GM23338 (cell line): Measurements from ENCODE around the gene UBE3C. TPM values are rescaled to one million over a fixed set of nuclear protein-coding genes. Genes with fewer than 3 reads are reported as not detected.

ENCODE experiments used
- ATAC-seq: fragments of 200-7000 bp; cut with Tn5 transposase; 3 replicates; pipeline ENCODE4 v1.9.1; 2020
- DNase-seq: peaks from one replicate; pipeline ENCODE4 v3.0.0-alpha.2; 2015; ENCODE audit warnings: low spot score
- H2AFZ ChIP-seq: fragments of 200-600 bp; sonication (generic); 2 replicates; pipeline ENCODE4 v1.8.0; 2016; ENCODE audit warnings: antibody characterized with exemption, mild to moderate bottlenecking, moderate library complexity
- H3F3A ChIP-seq: fragments of 200-600 bp; sonication (generic); replicated peaks from 2 replicates; pipeline ENCODE4 v1.8.0; 2017; ENCODE audit warnings: antibody characterized with exemption, mixed run types, low read depth
- H3K27ac ChIP-seq: fragments of 200-600 bp; sonication (generic); 2 replicates; pipeline ENCODE4 v1.6.1; 2016; ENCODE audit warnings: low read depth
- H3K27me3 ChIP-seq: fragments of 200-600 bp; sonication (generic); 2 replicates; pipeline ENCODE4 v1.8.0; 2016; ENCODE audit warnings: mild to moderate bottlenecking, mixed run types, moderate library complexity; ENCODE audit not compliant: insufficient read depth
- H3K36me3 ChIP-seq: fragments of 200-600 bp; sonication (generic); 2 replicates; pipeline ENCODE4 v1.8.0; 2016; ENCODE audit warnings: mild to moderate bottlenecking; ENCODE audit not compliant: insufficient read depth
- H3K4me1 ChIP-seq: fragments of 200-600 bp; sonication (generic); 2 replicates; pipeline ENCODE4 v1.8.0; 2016; ENCODE audit warnings: mild to moderate bottlenecking, moderate library complexity; ENCODE audit not compliant: insufficient read depth
- H3K4me2 ChIP-seq: fragments of 200-600 bp; sonication (generic); 2 replicates; pipeline ENCODE4 v1.7.1; 2017; ENCODE audit warnings: mixed run types
- H3K4me3 ChIP-seq: fragments of 200-600 bp; sonication (generic); 2 replicates; pipeline ENCODE4 v1.6.1; 2016; ENCODE audit warnings: mixed run types
- H3K79me2 ChIP-seq: fragments of 200-600 bp; sonication (generic); replicated peaks from 2 replicates; pipeline ENCODE4 v1.8.0; 2017; ENCODE audit warnings: mild to moderate bottlenecking; ENCODE audit not compliant: insufficient read depth
- H3K9me2 ChIP-seq: fragments of 200-600 bp; sonication (generic); 2 replicates; pipeline ENCODE4 v1.8.0; 2017; ENCODE audit not compliant: insufficient read depth
- H4K20me1 ChIP-seq: fragments of 200-600 bp; sonication (generic); replicated peaks from 2 replicates; pipeline ENCODE4 v1.8.0; 2017; ENCODE audit warnings: mild to moderate bottlenecking; ENCODE audit not compliant: insufficient read depth
- H3K27ac Mint-ChIP-seq: 2 replicates; pipeline ENCODE4 v1.8.0; 2020; ENCODE audit warnings: inconsistent platforms, mild to moderate bottlenecking, moderate library complexity, mixed read lengths
- H3K27me3 Mint-ChIP-seq: 3 replicates; pipeline ENCODE4 v1.8.0; 2022; ENCODE audit warnings: low read depth, mild to moderate bottlenecking, moderate library complexity, mixed read lengths, inconsistent platforms; ENCODE audit not compliant: insufficient read depth, poor library complexity
- H3K36me3 Mint-ChIP-seq: 3 replicates; pipeline ENCODE4 v1.8.0; 2021; ENCODE audit warnings: low read depth, mild to moderate bottlenecking, inconsistent platforms, moderate library complexity, mixed read lengths
- H3K4me1 Mint-ChIP-seq: 3 replicates; pipeline ENCODE4 v1.8.0; 2020; ENCODE audit warnings: mild to moderate bottlenecking, inconsistent platforms, mixed read lengths
- H3K4me3 Mint-ChIP-seq: 3 replicates; pipeline ENCODE4 v1.8.0; 2021; ENCODE audit warnings: moderate library complexity, mild to moderate bottlenecking, inconsistent platforms, mixed read lengths
- H3K9me3 Mint-ChIP-seq: 3 replicates; pipeline ENCODE4 v1.8.0; 2020; ENCODE audit warnings: moderate library complexity, mild to moderate bottlenecking, inconsistent platforms, mixed read lengths
- CREB1 ChIP-seq: fragments of 250-450 bp; sonication (Bioruptor Pico); IDR thresholded peaks from 2 replicates; pipeline ENCODE4 v1.5.0; 2020; ENCODE audit warnings: low read depth, mild to moderate bottlenecking, moderate library complexity
- EZH2 ChIP-seq: fragments of 200-600 bp; sonication (generic); IDR thresholded peaks from one replicate; pipeline ENCODE4 v1.8.0; 2017; ENCODE audit warnings: antibody characterized with exemption, mild to moderate bottlenecking, low read depth; ENCODE audit not compliant: unreplicated experiment
- EZH2phosphoT487 ChIP-seq: fragments of 200-600 bp; sonication (generic); IDR thresholded peaks from one replicate; pipeline ENCODE4 v1.8.1; 2018; ENCODE audit warnings: antibody characterized with exemption; ENCODE audit not compliant: unreplicated experiment
- NANOG ChIP-seq: IDR thresholded peaks from 2 replicates; pipeline ENCODE4 v1.6.1; 2016; ENCODE audit warnings: antibody characterized with exemption, borderline replicate concordance
- ZNF114 ChIP-seq: fragments of 250-450 bp; sonication (Bioruptor Pico); IDR thresholded peaks from 2 replicates; pipeline ENCODE4 v1.5.0; 2020; ENCODE audit warnings: mild to moderate bottlenecking, moderate library complexity
- ZNF462 ChIP-seq: fragments of 250-450 bp; sonication (Bioruptor Pico); IDR thresholded peaks from 2 replicates; pipeline ENCODE4 v1.5.0; 2020; ENCODE audit warnings: mild to moderate bottlenecking, moderate library complexity
- polyA plus RNA-seq: library from polyadenylated mRNA; unstranded; fragments of >200 nt; fragmentation: Nextera tagmentation; extraction: Ambion mirVana; gene quantifications from 2 replicates; pipeline ENCODE4 v1.2.1, GENCODE V29; 2016
- total RNA-seq: library from RNA; depleted of rRNA; stranded (reverse); fragments of >200 nt; shearing (Covaris generic); gene quantifications from 2 replicates; pipeline ENCODE4 v1.2.3, GENCODE V29; 2014
- TF ChIP-seq, protein P1 (sequence below): IDR thresholded peaks from 2 replicates; pipeline ENCODE4 v1.6.1; 2016; ENCODE audit warnings: antibody characterized with exemption

The UBE3C gene
- total and polyA plus RNA-seq, 2 experiments from 2014 or later: 16.8 to 76.9 TPM

GRCh38 chr7:157234271-157234670 is 95.5 kb downstream of the UBE3C start (continued):
- TF ChIP-seq ZNF462 (CRISPR knock-in tag): no peak
- no peak for TF ChIP-seq EZH2phosphoT487
- no peak for TF ChIP-seq ZNF114 (CRISPR knock-in tag)

- no peak overlapping the region for H3K4me2 ChIP-seq
- H3K4me1 ChIP-seq: no peaks in the 10 kb centered on the region
- H3F3A ChIP-seq: peaks cover 12% of the 10 kb centered on the region
- peaks cover 6% of the 10 kb centered on the region; the same call in 1 of the 3 replicates for H3K4me1 Mint-ChIP-seq
- H3K36me3 ChIP-seq: peaks cover 28% of the 10 kb centered on the region
- peaks cover 80% of the 10 kb centered on the region for H3K36me3 Mint-ChIP-seq
- ATAC-seq: no peak
- H2AFZ ChIP-seq: no peak overlapping the region
- no peak overlapping the region for H3K27ac ChIP-seq
- H3K9me2 ChIP-seq: no peaks in the 10 kb centered on the region
- no peak overlapping the region for H3K4me3 ChIP-seq
- peaks cover 4% of the 10 kb centered on the region for H3K27me3 Mint-ChIP-seq
- no peaks in the 10 kb centered on the region for H3K27me3 ChIP-seq
- peaks cover 15% of the 10 kb centered on the region; the same call in 1 of the 2 replicates for H3K79me2 ChIP-seq
- H3K4me3 Mint-ChIP-seq: no peak overlapping the region
- DNase-seq: no peak
- H3K27ac Mint-ChIP-seq: no peak overlapping the region
- H3K9me3 Mint-ChIP-seq: no peaks in the 10 kb centered on the region; the same call in 2 of the 3 replicates
- H4K20me1 ChIP-seq: peaks cover 13% of the 10 kb centered on the region; the same call in 1 of the 2 replicates
- no peak for TF ChIP-seq ZNF114 (CRISPR knock-in tag)
- TF ChIP-seq CREB1: no peak
- TF ChIP-seq, protein P1, sequence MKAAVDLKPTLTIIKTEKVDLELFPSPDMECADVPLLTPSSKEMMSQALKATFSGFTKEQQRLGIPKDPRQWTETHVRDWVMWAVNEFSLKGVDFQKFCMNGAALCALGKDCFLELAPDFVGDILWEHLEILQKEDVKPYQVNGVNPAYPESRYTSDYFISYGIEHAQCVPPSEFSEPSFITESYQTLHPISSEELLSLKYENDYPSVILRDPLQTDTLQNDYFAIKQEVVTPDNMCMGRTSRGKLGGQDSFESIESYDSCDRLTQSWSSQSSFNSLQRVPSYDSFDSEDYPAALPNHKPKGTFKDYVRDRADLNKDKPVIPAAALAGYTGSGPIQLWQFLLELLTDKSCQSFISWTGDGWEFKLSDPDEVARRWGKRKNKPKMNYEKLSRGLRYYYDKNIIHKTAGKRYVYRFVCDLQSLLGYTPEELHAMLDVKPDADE: no peak
- TF ChIP-seq EZH2phosphoT487: no peak
- TF ChIP-seq EZH2: no peak
- no peak for TF ChIP-seq NANOG
Observed at GRCh38 chr7:157235357-157236333, 96.9 kb downstream of the UBE3C start.
